GM12892 (cell line): ENCODE data around the gene IL4I1.

Experiments
- POLR2A ChIP-seq: IDR thresholded peaks from 2 replicates; pipeline ENCODE4 v1.6.1; 2011; ENCODE audit warnings: low read depth, low read length, control low read depth
- POLR2AphosphoS5 ChIP-seq: IDR thresholded peaks from 2 replicates; pipeline ENCODE4 v1.6.1; 2011; ENCODE audit warnings: low read depth, low read length, control low read depth
- TAF1 ChIP-seq: IDR thresholded peaks from 2 replicates; pipeline ENCODE4 v1.6.1; 2011; ENCODE audit warnings: low read depth, mild to moderate bottlenecking, control low read depth, low read length, borderline replicate concordance

DNA sequence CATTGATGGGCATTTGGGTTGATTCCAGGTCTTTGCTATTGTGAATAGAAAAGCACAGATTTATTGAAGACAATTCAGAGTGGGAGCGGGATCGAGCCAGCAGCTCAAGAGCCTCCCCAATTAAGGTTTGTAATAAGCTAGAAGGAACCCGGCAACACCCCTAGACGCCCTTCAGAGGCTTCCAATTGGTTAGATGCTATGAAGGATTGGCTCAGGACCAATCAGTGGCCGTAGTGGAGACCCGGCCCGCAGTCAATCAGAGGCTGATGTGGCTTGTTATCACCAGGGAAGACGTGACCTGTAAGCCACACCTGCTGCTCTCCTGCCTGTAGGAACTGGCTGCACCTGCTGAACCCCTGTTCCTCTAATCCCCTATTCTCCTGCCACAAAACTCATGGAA lies 49.7 kb upstream of the IL4I1 start:
- TF ChIP-seq POLR2A (no peak), POLR2AphosphoS5 (no peak), TAF1 (no peak)
